ENCODE results near the gene KIF23.

KIF23 gene

GRCh38 chr15:69467636-69468035 lies 53.5 kb downstream of the KIF23 start:
- in situ Hi-C loops (cut with HindIII; ENCODE audit: low pct_ligation_motif_present, low sequenced_read_pairs), result no loop called here

GRCh38 chr15:69468241-69469121 lies 54.3 kb downstream of the KIF23 start:
- peak; percentile 59 for DNase-seq
- Histone ChIP-seq H3K4me3 (ENCODE audit: low read depth, low read length) (no peak overlapping the region), H3K36me3 (replicated peaks) (no peaks in the 10 kb centered on the region), H3K27me3 (replicated peaks) (no peaks in the 10 kb centered on the region), H3K27ac (no peak overlapping the region)
- in situ Hi-C loops (cut with HindIII; ENCODE audit: low pct_ligation_motif_present, low sequenced_read_pairs), result no loop called here
- TF ChIP-seq CTCF (IDR thresholded peaks at IDR 0.05; ENCODE audit: low read depth, low read length, missing control alignments), result no peak

More at GRCh38 chr15:69467636-69468035, 53.5 kb downstream of the KIF23 start:
- no peak for DNase-seq
- TF ChIP-seq CTCF (IDR thresholded peaks at IDR 0.05; ENCODE audit: low read depth, low read length, missing control alignments), result no peak
- H3K36me3 ChIP-seq (replicated peaks), result no peaks in the 10 kb centered on the region
- no peaks in the 10 kb centered on the region for H3K27me3 ChIP-seq (replicated peaks)
- no peak overlapping the region for H3K4me3 ChIP-seq (ENCODE audit: low read depth, low read length)
- H3K27ac ChIP-seq, result no peak overlapping the region

GRCh38 chr15:69469467-69470201 lies 55.5 kb downstream of the KIF23 start:
- peak; percentile 31 for DNase-seq
- in situ Hi-C loops (cut with HindIII; ENCODE audit: low pct_ligation_motif_present, low sequenced_read_pairs), result no loop called here
- H3K27me3 ChIP-seq (replicated peaks), result no peaks in the 10 kb centered on the region
- H3K4me3 ChIP-seq (ENCODE audit: low read depth, low read length), result no peak overlapping the region
- H3K27ac ChIP-seq, result no peak overlapping the region
- no peak for TF ChIP-seq CTCF (IDR thresholded peaks at IDR 0.05; ENCODE audit: low read depth, low read length, missing control alignments)
- no peaks in the 10 kb centered on the region for H3K36me3 ChIP-seq (replicated peaks)

- no peaks in the 10 kb centered on the region for H3K27me3 ChIP-seq (replicated peaks)
- in situ Hi-C loops (cut with HindIII; ENCODE audit: low pct_ligation_motif_present, low sequenced_read_pairs), result no loop called here
- TF ChIP-seq CTCF (IDR thresholded peaks at IDR 0.05; ENCODE audit: low read depth, low read length, missing control alignments), result no peak
- H3K4me3 ChIP-seq (ENCODE audit: low read depth, low read length), result no peak overlapping the region
- DNase-seq, result no peak
- H3K27ac ChIP-seq, result no peak overlapping the region
- H3K36me3 ChIP-seq (replicated peaks), result no peaks in the 10 kb centered on the region
Observed at GRCh38 chr15:69472046-69472445, 57.9 kb downstream of the KIF23 start.

GRCh38 chr15:69472562-69472961 lies 58.4 kb downstream of the KIF23 start:
- H3K4me3 ChIP-seq (ENCODE audit: low read depth, low read length), result no peak overlapping the region
- in situ Hi-C loops (cut with HindIII; ENCODE audit: low pct_ligation_motif_present, low sequenced_read_pairs), result no loop called here
- no peak overlapping the region for H3K27ac ChIP-seq
- H3K36me3 ChIP-seq (replicated peaks), result no peaks in the 10 kb centered on the region
- DNase-seq, result no peak
- H3K27me3 ChIP-seq (replicated peaks), result no peaks in the 10 kb centered on the region
- no peak for TF ChIP-seq CTCF (IDR thresholded peaks at IDR 0.05; ENCODE audit: low read depth, low read length, missing control alignments)

Measured in brain microvascular endothelial cell (primary cell).